ENCODE data around the gene TMEM115. TPM values are rescaled to one million over a fixed set of nuclear protein-coding genes. Genes with fewer than 3 reads are reported as not detected.

The TMEM115 gene
- total and polyA plus RNA-seq, 2 of the 13 experiments (the other 11 are each of a cell fraction or from before 2014, with no cell fraction given): 22.1 to 30.7 TPM

GRCh38 chr3:50314816-50315215 is 44.5 kb downstream of the TMEM115 start:
- in situ Hi-C loops (cut with HindIII; ENCODE audit: extremely low pct_ligation_motif_present, low pct_unique_long_range_greater_than_20kb): no loop called here
- ATAC-seq (peak; percentile 9; the same call in 1 of the 3 replicates), DNase-seq (ENCODE audit: low spot score) (no peak), FAIRE-seq (no peak)
- no peaks in the 10 kb centered on the region for H3K27me3 ChIP-seq (ENCODE audit: control insufficient read depth in 1 of 2, insufficient read depth in 2 of 2, low read length in 2 of 2)
- H2AFZ ChIP-seq (ENCODE audit: low read length): no peak overlapping the region
- peaks cover 42% of the 10 kb centered on the region for H3K4me1 ChIP-seq (ENCODE audit: insufficient read depth, low read length)
- H3K9me3 ChIP-seq (ENCODE audit: low read length): no peaks in the 10 kb centered on the region
- intact Hi-C loops (cut with micrococcal nuclease; ENCODE audit: unreplicated experiment): no loop called here
- H3K4me3 ChIP-seq (replicated peaks in 1 of 3; ENCODE audit: insufficient read depth in 1 of 3, low read depth in 2 of 3, low read length in 3 of 3): no peak overlapping the region
- no peak overlapping the region for H3K9ac ChIP-seq (ENCODE audit: insufficient read depth, low read depth, low read length)
- peaks cover 16 to 32% of the 10 kb centered on the region in 2 experiments for H3K36me3 ChIP-seq (replicated peaks in 1 of 2; ENCODE audit: control insufficient read depth in 1 of 2, insufficient read depth in 2 of 2, low read length in 2 of 2)
- POLR2A ChIA-PET: interaction anchor here (0.8 to 13.0 kb wide), 4 partner anchors 14 to 111 kb away, joined by 3 to 222 read pairs (median 6); partner anchors contain the start of genes GNAI2, HYAL1, HYAL3 and LSMEM2
- no peak overlapping the region for H3K4me2 ChIP-seq (ENCODE audit: low read depth, low read length)
- H3K27ac ChIP-seq (ENCODE audit: extremely low read length, insufficient read depth, low read length): no peak overlapping the region
- no peaks in the 10 kb centered on the region for H4K20me1 ChIP-seq (ENCODE audit: insufficient read depth, low read length)
- 100% methylated on average over 4 of the region's 4 CpGs for WGBS (ENCODE audit: low lambda C conversion rate)
- BruUV-seq (replicated peaks): no TSS peak
- peaks cover 14% of the 10 kb centered on the region for H3K79me2 ChIP-seq (ENCODE audit: insufficient read depth, low read length)
- CTCF ChIA-PET (ENCODE audit: low intra/inter-chr PET ratio, low total read pairs): no interaction called here
- TF ChIP-seq RBAK (CRISPR knock-in tag; IDR thresholded peaks at IDR 0.05) (no peak), ZNF564 (CRISPR knock-in tag; IDR thresholded peaks at IDR 0.05) (no peak), ZNF775 (CRISPR knock-in tag; IDR thresholded peaks at IDR 0.05; ENCODE audit: borderline replicate concordance) (no peak), ZBTB8A (CRISPR knock-in tag; IDR thresholded peaks at IDR 0.05; ENCODE audit: borderline replicate concordance, low read depth) (no peak), ZNF280B (CRISPR knock-in tag; IDR thresholded peaks at IDR 0.05; ENCODE audit: borderline replicate concordance) (no peak), ZNF598 (CRISPR knock-in tag; IDR thresholded peaks at IDR 0.05; ENCODE audit: borderline replicate concordance) (no peak), PRPF4 (IDR thresholded peaks at IDR 0.05; ENCODE audit: low read depth, low read length, poor library complexity, severe bottlenecking) (no peak), TARDBP (CRISPR knock-in tag; IDR thresholded peaks at IDR 0.05) (no peak), SOX13 (IDR thresholded peaks at IDR 0.05) (no peak), SOX13 (CRISPR knock-in tag; conservative IDR thresholded peaks at IDR 0.05 in 1 of 2, IDR thresholded peaks at IDR 0.05 in 1 of 2) (no peak), ZNF687 (CRISPR knock-in tag; IDR thresholded peaks at IDR 0.05) (no peak), ZNF138 (CRISPR knock-in tag; IDR thresholded peaks at IDR 0.05; ENCODE audit: low read depth) (no peak), NONO (IDR thresholded peaks at IDR 0.05) (no peak), NONO (CRISPR knock-in tag; conservative IDR thresholded peaks at IDR 0.05) (no peak), MIER3 (CRISPR knock-in tag; IDR thresholded peaks at IDR 0.05; ENCODE audit: borderline replicate concordance) (no peak), GFI1 (CRISPR knock-in tag; IDR thresholded peaks at IDR 0.05; ENCODE audit: borderline replicate concordance) (no peak), SP4 (CRISPR knock-in tag; IDR thresholded peaks at IDR 0.05) (no peak)

Data from HepG2 (cell line).